Measurements from ENCODE around the gene NXPE2. TPM values are rescaled to one million over a fixed set of nuclear protein-coding genes. Genes with fewer than 3 reads are reported as not detected.

NXPE2 gene
- 0.09 and 0.30 TPM in 2 replicates for total RNA-seq

DNA sequence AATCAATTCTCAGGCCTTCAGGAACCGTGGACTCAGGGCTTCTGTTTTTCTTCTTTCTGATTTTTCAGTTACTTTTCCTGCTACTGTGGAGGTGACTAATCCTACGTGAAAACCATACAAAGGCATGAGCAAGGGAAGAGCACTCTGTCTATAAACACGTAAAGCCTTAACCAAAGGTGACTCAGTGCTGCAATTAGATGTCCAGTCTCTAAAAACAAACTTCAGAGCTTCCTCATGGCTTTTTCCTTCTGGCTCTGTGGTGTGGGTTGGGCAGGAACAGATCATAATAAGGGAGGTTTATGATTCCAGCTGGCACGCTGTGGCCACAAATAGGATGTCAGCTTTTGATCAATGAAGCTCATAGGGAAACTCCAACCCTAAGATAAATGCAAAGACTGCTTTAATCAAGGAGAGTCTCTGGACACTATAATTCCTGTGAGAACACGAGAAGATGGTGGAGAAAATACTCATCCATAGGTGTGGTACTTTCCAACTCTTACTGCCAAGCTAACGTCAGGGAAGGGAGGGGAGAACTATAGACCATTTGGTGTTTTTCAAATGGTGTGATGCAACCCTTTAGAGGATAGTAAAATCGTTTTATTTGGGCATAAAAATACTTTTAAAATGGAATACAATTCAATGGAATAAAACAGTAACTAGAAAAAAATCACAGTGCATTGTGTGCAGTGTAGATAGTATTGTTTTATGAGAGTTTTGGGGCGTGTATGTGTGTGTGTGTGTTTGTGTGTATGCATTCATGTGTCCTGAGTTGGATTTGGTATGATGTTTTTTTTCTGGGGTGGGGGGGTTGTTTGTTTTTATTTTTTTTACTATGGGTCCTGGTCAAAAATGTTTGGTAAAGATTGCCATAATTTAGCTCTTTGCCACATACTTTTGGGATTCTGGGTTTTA lies at the start of gene NXPE2:
Gene NXPE2 (plus strand): TSS at position 403 of the 912 bp plus-strand sequence. CDS start 49 bp downstream, at position 452.

Other genes starting within 250 kb of the NXPE2 start
- 213 and 303 TPM in 2 replicates for gene REXO2, start 239.1 kb upstream of the NXPE2 start, total RNA-seq
- not detected in 2 replicates for gene NXPE1, start 118.6 kb upstream of the NXPE2 start, total RNA-seq
- gene NXPE4, start 82.7 kb upstream of the NXPE2 start, total RNA-seq, result not detected in 2 replicates